Natural killer cell (primary cell): ENCODE data around the gene FLOT1. TPM values are rescaled to one million over a fixed set of nuclear protein-coding genes. Genes with fewer than 3 reads are reported as not detected.

Experiments
- ATAC-seq, 3 donors: fragments of 150-1000 bp in 2 of 3; fragments of 200-7000 bp in 1 of 3; cut with Tn5 transposase; 1 replicate in 1 of 3; 2 replicates in 2 of 3; pipeline ENCODE4 v1.10.0; 2021; ENCODE audit warnings: mild to moderate bottlenecking in 2 of 3, moderate library complexity in 2 of 3
- DNase-seq, 2 donors: peaks; one replicate each; pipeline versions ENCODE4 v3.0.0 to v3.0.0-alpha.2; 2013 to 2021; ENCODE audit warnings: mixed read lengths in 1 of 2
- H3K27ac ChIP-seq: one replicate; pipeline ENCODE4 v1.5.1; 2013; ENCODE audit warnings: mild to moderate bottlenecking, low read length
- H3K27me3 ChIP-seq: one replicate; pipeline ENCODE4 v1.6.1; 2013; ENCODE audit warnings: low read length; ENCODE audit not compliant: control insufficient read depth, insufficient read depth
- H3K36me3 ChIP-seq: one replicate; pipeline ENCODE4 v1.6.1; 2013; ENCODE audit warnings: low read length; ENCODE audit not compliant: control insufficient read depth, insufficient read depth
- H3K4me1 ChIP-seq: one replicate; pipeline ENCODE4 v1.6.1; 2013; ENCODE audit warnings: low read length; ENCODE audit not compliant: control insufficient read depth, insufficient read depth
- H3K4me3 ChIP-seq: one replicate; pipeline ENCODE4 v1.5.1; 2013; ENCODE audit warnings: low read length
- H3K9me3 ChIP-seq: one replicate; pipeline ENCODE4 v1.6.1; 2013; ENCODE audit warnings: low read length; ENCODE audit not compliant: control insufficient read depth, insufficient read depth
- H3K27ac Mint-ChIP-seq, 2 donors: one replicate each; pipeline ENCODE4 v1.8.0; 2022; ENCODE audit warnings: mild to moderate bottlenecking in 2 of 2, mixed read lengths in 2 of 2, moderate library complexity in 1 of 2
- H3K27me3 Mint-ChIP-seq, 2 donors: one replicate each; pipeline ENCODE4 v1.8.0; 2022; ENCODE audit warnings: low read depth in 2 of 2, mixed read lengths in 2 of 2
- H3K36me3 Mint-ChIP-seq: one replicate; pipeline ENCODE4 v1.8.0; 2022; ENCODE audit warnings: mixed read lengths
- H3K4me1 Mint-ChIP-seq, 2 donors: one replicate each; pipeline ENCODE4 v1.8.0; 2022; ENCODE audit warnings: mixed read lengths in 2 of 2
- H3K4me3 Mint-ChIP-seq: one replicate; pipeline ENCODE4 v1.8.0; 2022; ENCODE audit warnings: mild to moderate bottlenecking, moderate library complexity, mixed read lengths
- H3K9me3 Mint-ChIP-seq, 2 donors: one replicate each; pipeline ENCODE4 v1.8.0; 2022; ENCODE audit warnings: mixed read lengths in 2 of 2
- WGBS: methylation state at CpG from one replicate; pipeline ENCODE4 v1.1.7; 2013; ENCODE audit warnings: missing lambda C conversion rate; ENCODE audit not compliant: insufficient coverage; 5-methylcytosine and 5-hydroxymethylcytosine counted together
- intact Hi-C: fragments of 100-400 bp; cut with micrococcal nuclease; formaldehyde crosslinking; loops from one replicate; pipeline ENCODE4 v1.14.2; 2022
- total RNA-seq, 4 donors: library from RNA; stranded (reverse); fragments of 120-200 nt in 1 of 4; gene quantifications; one replicate each; pipeline versions ENCODE4 v1.2.3 to v1.2.4, GENCODE V29; 2013 to 2022
- TF ChIP-seq, protein P1 (sequence below): fragments of 200-600 bp; IDR thresholded peaks from one replicate; pipeline ENCODE4 v1.8.0; 2022; ENCODE audit warnings: antibody characterized with exemption

The FLOT1 gene
- total RNA-seq, 3 donors from 2014 or later (not counting 1 experiment from before 2014, with no cell fraction given): 73.1 to 113 (median 94.2) TPM

DNA sequence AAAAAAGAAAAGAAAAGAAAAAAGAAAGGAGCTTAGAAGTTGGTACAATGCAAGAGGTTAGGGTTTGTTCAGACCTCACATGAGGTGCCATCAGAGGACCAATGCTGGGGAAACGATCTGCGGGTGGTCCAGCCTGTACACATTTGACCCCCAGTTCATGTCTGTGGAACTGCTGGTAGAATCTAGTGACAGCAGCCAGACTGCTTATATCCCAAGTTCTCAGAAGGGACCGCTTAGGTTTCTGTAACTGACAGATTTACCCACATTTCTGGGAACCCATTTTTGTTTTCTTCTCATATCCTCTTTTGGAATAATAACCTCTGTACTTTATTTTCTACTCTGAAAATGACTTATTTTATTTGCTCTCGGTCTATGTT, 60.7 kb downstream of the FLOT1 start:
- DNase-seq (peak in 1 of 2 donors; percentile 37), ATAC-seq (no peak)
- Mint-ChIP-seq H3K4me3 (peak overlapping the region; percentile 96), H3K27ac (peak overlapping the region; percentile 91 to 98), H3K27me3 (no peaks in the 10 kb centered on the region), H3K9me3 (no peaks in the 10 kb centered on the region), H3K36me3 (peaks cover 14% of the 10 kb centered on the region), H3K4me1 (peaks cover 52 to 79% of the 10 kb centered on the region in 2 donors)
- intact Hi-C loops: loop anchor here (1.0 to 5.0 kb wide), 2 partner anchors 36 to 196 kb away; partner anchors contain the start of gene MDC1
- Histone ChIP-seq H3K4me3 (peak overlapping the region; percentile 96), H3K27ac (peak overlapping the region; percentile 84), H3K4me1 (peaks cover 61% of the 10 kb centered on the region), H3K9me3 (no peaks in the 10 kb centered on the region), H3K36me3 (peaks cover 34% of the 10 kb centered on the region), H3K27me3 (no peaks in the 10 kb centered on the region)
- 8% methylated on average over 3 of the region's 4 CpGs for WGBS
- TF ChIP-seq, protein P1, sequence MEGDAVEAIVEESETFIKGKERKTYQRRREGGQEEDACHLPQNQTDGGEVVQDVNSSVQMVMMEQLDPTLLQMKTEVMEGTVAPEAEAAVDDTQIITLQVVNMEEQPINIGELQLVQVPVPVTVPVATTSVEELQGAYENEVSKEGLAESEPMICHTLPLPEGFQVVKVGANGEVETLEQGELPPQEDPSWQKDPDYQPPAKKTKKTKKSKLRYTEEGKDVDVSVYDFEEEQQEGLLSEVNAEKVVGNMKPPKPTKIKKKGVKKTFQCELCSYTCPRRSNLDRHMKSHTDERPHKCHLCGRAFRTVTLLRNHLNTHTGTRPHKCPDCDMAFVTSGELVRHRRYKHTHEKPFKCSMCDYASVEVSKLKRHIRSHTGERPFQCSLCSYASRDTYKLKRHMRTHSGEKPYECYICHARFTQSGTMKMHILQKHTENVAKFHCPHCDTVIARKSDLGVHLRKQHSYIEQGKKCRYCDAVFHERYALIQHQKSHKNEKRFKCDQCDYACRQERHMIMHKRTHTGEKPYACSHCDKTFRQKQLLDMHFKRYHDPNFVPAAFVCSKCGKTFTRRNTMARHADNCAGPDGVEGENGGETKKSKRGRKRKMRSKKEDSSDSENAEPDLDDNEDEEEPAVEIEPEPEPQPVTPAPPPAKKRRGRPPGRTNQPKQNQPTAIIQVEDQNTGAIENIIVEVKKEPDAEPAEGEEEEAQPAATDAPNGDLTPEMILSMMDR: no peak

DNA sequence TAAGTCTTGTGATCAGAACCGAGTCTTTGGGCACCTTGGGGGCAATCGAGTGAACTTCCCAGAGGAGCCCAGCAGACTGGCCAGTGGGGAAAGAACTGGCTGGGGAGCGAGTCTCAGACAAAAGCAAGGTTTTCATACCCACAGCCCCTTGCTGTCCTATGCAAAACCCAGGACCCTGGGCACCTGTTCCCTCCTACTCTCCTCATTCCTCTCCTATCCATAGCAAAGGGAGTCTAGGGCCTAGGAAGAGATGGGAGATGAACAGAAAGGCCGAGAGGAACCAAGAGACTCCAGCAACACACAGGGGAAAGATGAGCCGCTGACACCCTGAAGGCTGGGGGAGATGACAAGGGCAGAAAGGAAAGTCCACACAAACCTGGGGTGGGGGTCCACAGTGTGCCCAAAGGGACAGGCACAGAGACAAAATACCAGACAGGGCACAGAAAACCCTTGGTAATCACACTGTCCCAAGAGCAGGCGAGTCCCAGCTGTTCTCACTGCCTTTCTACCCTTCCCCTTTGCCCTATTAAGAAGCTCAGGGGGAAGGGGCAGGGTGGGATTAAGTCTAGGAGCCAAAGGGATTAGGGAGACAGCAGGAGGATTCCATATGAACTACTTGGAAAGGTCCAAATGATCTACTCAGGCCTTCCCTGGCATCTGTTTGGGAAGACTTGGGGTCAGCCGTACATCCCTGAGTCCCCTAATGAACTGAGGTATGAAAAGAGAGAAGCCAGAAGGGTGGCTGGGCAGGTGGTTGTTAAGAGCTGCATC, 62.5 kb downstream of the FLOT1 start:
- WGBS: 43% methylated on average over 6 of the region's 7 CpGs
- Mint-ChIP-seq H3K27me3 (no peaks in the 10 kb centered on the region), H3K4me3 (peak overlapping the region; percentile 96), H3K27ac (peak overlapping the region; percentile 91 to 98), H3K9me3 (no peaks in the 10 kb centered on the region), H3K36me3 (peaks cover 19% of the 10 kb centered on the region), H3K4me1 (peaks cover 48 to 71% of the 10 kb centered on the region in 2 donors)
- Histone ChIP-seq H3K4me3 (peak overlapping the region; percentile 1), H3K36me3 (peaks cover 45% of the 10 kb centered on the region), H3K27me3 (no peaks in the 10 kb centered on the region), H3K27ac (peak overlapping the region; percentile 59), H3K9me3 (no peaks in the 10 kb centered on the region), H3K4me1 (peaks cover 47% of the 10 kb centered on the region)
- ATAC-seq (no peak), DNase-seq (peak in 1 of 2 donors; percentile 27)
- TF ChIP-seq, protein P1: no peak
- intact Hi-C loops: loop anchor here (1.0 to 5.0 kb wide), 2 partner anchors 42 to 197 kb away; no protein-coding TSS in a partner anchor

DNA sequence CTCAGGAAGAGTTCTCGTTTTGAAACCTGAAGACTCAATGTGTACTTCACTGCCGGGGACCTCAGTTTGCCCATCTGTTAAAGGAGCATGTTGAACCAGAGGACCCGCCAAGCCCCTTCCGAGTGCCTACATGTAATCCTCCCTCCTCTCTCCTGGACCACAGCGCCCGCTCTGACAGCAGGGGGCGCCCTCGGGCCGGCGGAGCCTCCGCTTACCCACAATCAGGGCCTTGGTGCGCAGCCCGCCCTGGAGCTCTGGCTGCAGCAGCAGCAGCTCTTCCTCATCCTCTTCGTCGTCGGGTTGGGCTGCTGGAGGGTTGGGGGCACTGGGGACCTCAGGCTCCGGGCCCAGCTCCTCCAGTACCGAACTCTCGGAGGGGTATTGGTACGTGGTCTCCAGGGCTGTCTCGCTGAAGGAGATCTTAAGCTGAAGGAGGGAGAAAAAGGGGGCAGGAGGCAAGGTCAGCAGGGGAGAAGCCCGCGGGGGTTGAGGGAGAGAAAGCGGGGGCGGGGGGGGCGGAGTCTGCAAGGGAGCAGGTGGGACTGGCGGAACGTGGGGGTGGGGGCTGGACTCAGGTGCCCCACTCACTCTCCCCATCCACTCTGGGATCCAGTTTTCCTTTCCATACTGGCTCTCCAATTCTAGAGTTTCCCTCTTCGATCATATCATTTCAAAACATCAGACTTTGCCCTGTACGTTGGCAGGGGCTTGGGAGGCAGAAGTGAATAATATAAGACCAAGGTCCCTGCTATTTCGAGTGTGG, 63.3 kb downstream of the FLOT1 start:
- DNase-seq (peak; percentile 94 to 95), ATAC-seq (peak; percentile 35 to 69 (median 48))
- Mint-ChIP-seq H3K9me3 (no peaks in the 10 kb centered on the region), H3K27me3 (no peaks in the 10 kb centered on the region), H3K4me1 (peaks cover 45 to 65% of the 10 kb centered on the region in 2 donors), H3K27ac (peak overlapping the region; percentile 91 to 98), H3K36me3 (peaks cover 15% of the 10 kb centered on the region), H3K4me3 (peak overlapping the region; percentile 79)
- TF ChIP-seq, protein P1: peak; percentile 95
- no peaks in the 10 kb centered on the region for H3K9me3 ChIP-seq
- H3K27ac ChIP-seq: peak overlapping the region; percentile 59
- 6% methylated on average over 25 of the region's 31 CpGs for WGBS
- peaks cover 45% of the 10 kb centered on the region for H3K36me3 ChIP-seq
- peak overlapping the region; percentile 15 for H3K4me3 ChIP-seq
- H3K27me3 ChIP-seq: no peaks in the 10 kb centered on the region
- peaks cover 47% of the 10 kb centered on the region for H3K4me1 ChIP-seq
- intact Hi-C loops: loop anchor here (1.0 kb wide), 1 partner anchor 43 kb away; no protein-coding TSS in a partner anchor

Other genes starting within 250 kb of the FLOT1 start
- 100 to 1,000 TPM; 137 to 208 (median 187) TPM for gene GNL1, start 186.2 kb downstream of the FLOT1 start, total RNA-seq
- 10 to 100 TPM in 2 of 3 donors, 1 to 10 TPM in 1; 9.5 to 14.8 (median 13.9) TPM for gene PRR3, start 185.4 kb downstream of the FLOT1 start, total RNA-seq
- 100 to 1,000 TPM in 2 of 3 donors, 10 to 100 TPM in 1; 91.4 to 138 (median 138) TPM for gene ABCF1, start 171.2 kb downstream of the FLOT1 start, total RNA-seq
- gene PPP1R10, start 125.4 kb downstream of the FLOT1 start, total RNA-seq: 100 to 1,000 TPM; 151 to 222 (median 174) TPM
- 10 to 100 TPM; 14.2 to 19.9 (median 16.6) TPM for gene MRPS18B, start 124.8 kb downstream of the FLOT1 start, total RNA-seq
- gene ATAT1, start 115.8 kb downstream of the FLOT1 start, total RNA-seq: 10 to 100 TPM in 1 of 3 donors, 1 to 10 TPM in 2; 8.1 to 10.8 (median 8.9) TPM
- gene C6orf136, start 95.6 kb downstream of the FLOT1 start, total RNA-seq: 10 to 100 TPM; 39.4 to 51.4 (median 50.9) TPM
- 10 to 100 TPM; 27.3 to 35.7 (median 27.7) TPM for gene DHX16, start 69.7 kb downstream of the FLOT1 start, total RNA-seq
- gene PPP1R18, start 56.0 kb downstream of the FLOT1 start, total RNA-seq: 100 to 1,000 TPM; 183 to 260 (median 219) TPM
- 1 to 10 TPM; 7.4 to 8.9 (median 8.7) TPM for gene NRM, start 51.7 kb downstream of the FLOT1 start, total RNA-seq
- 10 to 100 TPM; 61.2 to 77.0 (median 64.5) TPM for gene MDC1, start 25.4 kb downstream of the FLOT1 start, total RNA-seq
- gene TUBB, start 22.3 kb downstream of the FLOT1 start, total RNA-seq: 100 to 1,000 TPM; 121 to 168 (median 127) TPM
- 100 to 1,000 TPM in 1 of 3 donors, 10 to 100 TPM in 2; 39.7 to 105 (median 66.5) TPM for gene IER3, start 1.9 kb upstream of the FLOT1 start, total RNA-seq
- gene DDR1, start 141.8 kb upstream of the FLOT1 start, total RNA-seq: 1 to 10 TPM; 2.6 to 7.4 (median 5.2) TPM
- 10 to 100 TPM; 13.5 to 17.9 (median 15.7) TPM for gene GTF2H4, start 165.5 kb upstream of the FLOT1 start, total RNA-seq
- 10 to 100 TPM; 16.9 to 36.7 (median 24.5) TPM for gene VARS2, start 171.6 kb upstream of the FLOT1 start, total RNA-seq
- gene SFTA2, start 189.5 kb upstream of the FLOT1 start, total RNA-seq: not detected
- not detected for gene MUCL3, start 198.3 kb upstream of the FLOT1 start, total RNA-seq
- gene MUC21, start 241.0 kb upstream of the FLOT1 start, total RNA-seq: not detected